Testis (tissue), 3 donors: Measurements from ENCODE around the gene DCXR. TPM values are rescaled to one million over a fixed set of nuclear protein-coding genes. Genes with fewer than 3 reads are reported as not detected.

Experiments
- DNase-seq: peaks from one replicate; pipeline ENCODE4 v3.0.0-alpha.2; 2019
- H3K27ac ChIP-seq, 2 donors: fragments of 200-600 bp; sonication (generic); one replicate each; pipeline ENCODE4 v1.5.1; 2019
- H3K27me3 ChIP-seq: fragments of 200-600 bp; sonication (generic); one replicate; pipeline ENCODE4 v1.5.1; 2019
- H3K36me3 ChIP-seq: fragments of 200-600 bp; sonication (generic); one replicate; pipeline ENCODE4 v1.5.1; 2017; ENCODE audit warnings: low read depth; ENCODE audit errors: missing control alignments
- H3K4me1 ChIP-seq: fragments of 200-600 bp; sonication (generic); one replicate; pipeline ENCODE4 v1.5.1; 2019
- H3K4me3 ChIP-seq, 2 donors: fragments of 200-600 bp; sonication (generic); one replicate each; pipeline ENCODE4 v1.5.1; 2017 to 2019
- H3K9me3 ChIP-seq: fragments of 200-600 bp; sonication (generic); one replicate; pipeline ENCODE4 v1.5.1; 2017
- CTCF ChIP-seq, 3 experiments: fragments of 450-650 bp in 2 of 3; fragments of 200-600 bp in 1 of 3; sonication (generic) in 1 of 3; IDR thresholded peaks; one replicate each; pipeline ENCODE4 v1.5.1; 2016 to 2019; ENCODE audit warnings: antibody characterized with exemption in 3 of 3, mild to moderate bottlenecking in 2 of 3, moderate library complexity in 1 of 3
- POLR2A ChIP-seq: fragments of 450-650 bp; IDR thresholded peaks from one replicate; pipeline ENCODE4 v1.6.1; 2017; ENCODE audit warnings: antibody characterized with exemption, mild to moderate bottlenecking, moderate library complexity
- WGBS, 2 donors: methylation state at CpG; one replicate each; pipeline ENCODE4 v1.1.5; 2018; 5-methylcytosine and 5-hydroxymethylcytosine counted together
- intact Hi-C: fragments of 100-400 bp; cut with DNase I; formaldehyde crosslinking; loops from one replicate; pipeline ENCODE4 v1.15.1; 2023; ENCODE audit warnings: low total_unique reads
- polyA plus RNA-seq: library from polyadenylated mRNA; stranded (reverse); fragments of 350-450 nt; fragmentation: Illumina TruSeq; extraction: RNeasy Lipid Tissue Mini Kit (QIAGEN cat#74804); gene quantifications from one replicate; pipeline ENCODE4 v1.2.3, GENCODE V29; 2014; ENCODE audit warnings: low read depth, low replicate concordance; ENCODE audit not compliant: insufficient read depth
- total RNA-seq, 2 donors: library from RNA; depleted of rRNA; stranded (reverse); fragments of >200 nt; gene quantifications; one replicate each; pipeline ENCODE4 v1.2.3, GENCODE V29; 2016

DCXR gene
- total and polyA plus RNA-seq, 3 donors from 2014 or later: 109 to 188 (median 134) TPM

GRCh38 chr17:82072827-82073226 lies 35.3 kb upstream of the DCXR start:
- intact Hi-C loops: no loop called here
- Histone ChIP-seq H3K36me3 (no peaks in the 10 kb centered on the region), H3K4me1 (peaks cover 16% of the 10 kb centered on the region), H3K27me3 (no peaks in the 10 kb centered on the region), H3K4me3 (no peak overlapping the region), H3K9me3 (no peaks in the 10 kb centered on the region), H3K27ac (no peak overlapping the region)
- 87 to 89% methylated on average over 6 of the region's 6 CpGs for WGBS, 2 donors
- no peak for DNase-seq
- TF ChIP-seq CTCF (IDR thresholded peaks at IDR 0.05): no peak
- no peak for TF ChIP-seq POLR2A

- H3K27me3 ChIP-seq: no peaks in the 10 kb centered on the region
- peaks cover 8% of the 10 kb centered on the region for H3K4me1 ChIP-seq
- no peaks in the 10 kb centered on the region for H3K36me3 ChIP-seq
- intact Hi-C loops: no loop called here
- DNase-seq: no peak
- TF ChIP-seq POLR2A (no peak), CTCF (IDR thresholded peaks at IDR 0.05) (no peak)
- H3K4me3 ChIP-seq: no peak overlapping the region
- H3K27ac ChIP-seq: no peak overlapping the region
- no peaks in the 10 kb centered on the region for H3K9me3 ChIP-seq
These were observed 33.1 kb upstream of the DCXR start for GRCh38 chr17:82070611-82071010.

GRCh38 chr17:82065638-82066303 lies 28.3 kb upstream of the DCXR start, which contains the start of gene DUS1L:
Gene DUS1L, minus strand, starts transcription at chr17:82065804. Its CDS starts 745 bp downstream, at chr17:82065059.
- WGBS, 2 donors: 19 to 33% methylated on average over 19 to 31 of the region's 88 CpGs
- Histone ChIP-seq H3K27ac (peak within 1 kb of the TSS; percentile 67 to 85), H3K27me3 (no peaks in the 10 kb centered on the region), H3K36me3 (no peaks in the 10 kb centered on the region), H3K4me3 (peak within 1 kb of the TSS; percentile 68 to 83), H3K9me3 (no peaks in the 10 kb centered on the region), H3K4me1 (peaks cover 19% of the 10 kb centered on the region)
- peak; percentile 38 for DNase-seq
- intact Hi-C loops: no loop called here
- no peak for TF ChIP-seq CTCF (IDR thresholded peaks at IDR 0.05)
- no peak for TF ChIP-seq POLR2A

GRCh38 chr17:82065193-82065637 lies 27.7 kb upstream of the DCXR start:
- intact Hi-C loops: no loop called here
- 1% methylated on average over 30 of the region's 47 CpGs; no CpG with 5 or more reads in 1 of the 2 donors for WGBS, 2 donors
- Histone ChIP-seq H3K4me3 (peak overlapping the region; percentile 68 to 83), H3K27me3 (no peaks in the 10 kb centered on the region), H3K27ac (peak overlapping the region in 1 of 2 donors; percentile 55), H3K36me3 (no peaks in the 10 kb centered on the region), H3K9me3 (no peaks in the 10 kb centered on the region), H3K4me1 (peaks cover 19% of the 10 kb centered on the region)
- no peak for TF ChIP-seq POLR2A
- TF ChIP-seq CTCF (IDR thresholded peaks at IDR 0.05): no peak
- no peak for DNase-seq
